Measurements from ENCODE around the gene ERP27.

ERP27 gene

GRCh38 chr12:14934511-14934910 lies 3.8 kb downstream of the ERP27 start:
- no peak for TF ChIP-seq CTCF (IDR thresholded peaks at IDR 0.05; ENCODE audit: borderline replicate concordance, insufficient read depth, low read depth, low read length)
- no peak overlapping the region for H3K4me3 ChIP-seq (ENCODE audit: low read depth, low read length)

- TF ChIP-seq CTCF (IDR thresholded peaks at IDR 0.05; ENCODE audit: borderline replicate concordance, insufficient read depth, low read depth, low read length): no peak
- no peak overlapping the region for H3K4me3 ChIP-seq (ENCODE audit: low read depth, low read length)
These were observed 6.4 kb downstream of the ERP27 start for GRCh38 chr12:14931791-14932560.

DNA sequence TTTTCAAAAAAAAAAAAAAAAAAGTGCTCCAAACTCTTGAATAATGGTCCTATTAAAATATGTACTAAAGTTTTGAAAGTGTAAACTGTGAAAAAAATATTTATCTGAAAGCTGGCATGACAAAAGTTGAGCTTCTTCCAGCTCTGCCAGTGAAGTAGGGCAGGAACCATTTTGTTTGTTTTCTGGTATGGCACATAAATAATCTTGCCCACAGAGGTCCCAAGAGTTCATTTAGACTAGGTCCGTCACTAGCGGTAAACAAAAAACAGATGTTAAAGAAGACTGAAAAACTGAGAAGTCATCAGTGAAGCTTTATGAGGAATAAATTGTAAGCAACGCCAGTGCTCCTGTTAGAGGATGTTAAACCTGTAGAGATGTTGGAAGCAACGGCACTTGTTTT lies 7.0 kb downstream of the ERP27 start:
- TF ChIP-seq CTCF (IDR thresholded peaks at IDR 0.05; ENCODE audit: borderline replicate concordance, insufficient read depth, low read depth, low read length): no peak
- no peak overlapping the region for H3K4me3 ChIP-seq (ENCODE audit: low read depth, low read length)

DNA sequence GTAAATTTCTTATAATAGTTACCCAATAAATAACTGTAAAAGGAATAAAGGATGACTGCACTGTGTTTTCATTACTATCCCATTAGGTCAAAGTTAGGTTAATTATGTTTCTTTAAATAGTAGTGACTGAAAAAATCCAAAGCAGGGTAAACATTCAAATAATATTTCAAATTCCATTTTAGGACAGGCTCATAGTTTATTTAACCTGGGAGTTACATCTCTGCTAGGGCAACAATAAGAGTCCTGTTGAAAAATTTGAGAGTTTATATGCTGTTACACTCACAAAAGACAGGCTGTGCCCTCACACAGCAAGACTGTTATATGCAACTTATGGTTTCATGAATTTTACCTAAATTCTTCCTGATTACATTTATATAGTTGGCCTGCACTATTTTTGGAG lies 8.0 kb downstream of the ERP27 start:
- TF ChIP-seq CTCF (IDR thresholded peaks at IDR 0.05; ENCODE audit: borderline replicate concordance, insufficient read depth, low read depth, low read length): no peak
- H3K4me3 ChIP-seq (ENCODE audit: low read depth, low read length): no peak overlapping the region

DNA sequence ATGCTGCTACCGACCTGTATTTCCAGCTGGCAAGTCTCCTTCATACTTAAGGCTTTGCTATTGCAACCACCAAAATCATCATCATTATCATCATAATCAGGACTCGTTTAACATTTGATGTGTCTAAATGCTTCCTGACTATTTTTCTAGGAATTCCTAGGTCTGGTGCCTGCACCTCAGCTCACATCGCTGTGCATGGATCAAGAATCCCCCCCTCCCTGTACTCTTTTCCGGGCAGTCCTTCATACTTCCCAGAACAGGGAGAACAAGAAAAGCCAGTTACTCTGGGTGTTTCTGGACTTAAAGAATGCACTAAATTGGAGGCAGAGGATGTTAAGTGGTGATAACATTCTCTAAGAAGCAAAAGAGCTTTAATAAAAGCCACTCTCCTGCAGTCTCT lies 9.4 kb downstream of the ERP27 start:
- no peak for TF ChIP-seq CTCF (IDR thresholded peaks at IDR 0.05; ENCODE audit: borderline replicate concordance, insufficient read depth, low read depth, low read length)
- H3K4me3 ChIP-seq (ENCODE audit: low read depth, low read length): no peak overlapping the region

GRCh38 chr12:14927267-14927666 lies 11.1 kb downstream of the ERP27 start:
- H3K4me3 ChIP-seq (ENCODE audit: low read depth, low read length): no peak overlapping the region
- TF ChIP-seq CTCF (IDR thresholded peaks at IDR 0.05; ENCODE audit: borderline replicate concordance, insufficient read depth, low read depth, low read length): no peak

GRCh38 chr12:14924541-14924940 lies 13.8 kb downstream of the ERP27 start:
- no peak for TF ChIP-seq CTCF (IDR thresholded peaks at IDR 0.05; ENCODE audit: borderline replicate concordance, insufficient read depth, low read depth, low read length)
- no peak overlapping the region for H3K4me3 ChIP-seq (ENCODE audit: low read depth, low read length)

Measured in GM12875 (cell line).